OCI-LY7 (cell line): Measurements from ENCODE around the gene FEN1.

Experiments used
- CTCF ChIP-seq: fragments of 200-600 bp; sonication (generic); conservative IDR thresholded peaks from 2 replicates; pipeline ENCODE4 v1.5.1; 2014; ENCODE audit warnings: mild to moderate bottlenecking, antibody characterized with exemption, low read length, moderate library complexity, mixed read lengths
- EZH2phosphoT487 ChIP-seq: fragments of 200-600 bp; sonication (generic); IDR thresholded peaks from 2 replicates; pipeline ENCODE4 v1.6.1; 2018; ENCODE audit warnings: low read depth, borderline replicate concordance, mild to moderate bottlenecking, mixed run types, antibody characterized with exemption, low read length, moderate library complexity, mixed read lengths

- no peak for TF ChIP-seq CTCF
- no peak for TF ChIP-seq EZH2phosphoT487
Measured at GRCh38 chr11:61757213-61757862, 35.4 kb upstream of the FEN1 start.
